Measurements from ENCODE around the gene KCP.

DNA sequence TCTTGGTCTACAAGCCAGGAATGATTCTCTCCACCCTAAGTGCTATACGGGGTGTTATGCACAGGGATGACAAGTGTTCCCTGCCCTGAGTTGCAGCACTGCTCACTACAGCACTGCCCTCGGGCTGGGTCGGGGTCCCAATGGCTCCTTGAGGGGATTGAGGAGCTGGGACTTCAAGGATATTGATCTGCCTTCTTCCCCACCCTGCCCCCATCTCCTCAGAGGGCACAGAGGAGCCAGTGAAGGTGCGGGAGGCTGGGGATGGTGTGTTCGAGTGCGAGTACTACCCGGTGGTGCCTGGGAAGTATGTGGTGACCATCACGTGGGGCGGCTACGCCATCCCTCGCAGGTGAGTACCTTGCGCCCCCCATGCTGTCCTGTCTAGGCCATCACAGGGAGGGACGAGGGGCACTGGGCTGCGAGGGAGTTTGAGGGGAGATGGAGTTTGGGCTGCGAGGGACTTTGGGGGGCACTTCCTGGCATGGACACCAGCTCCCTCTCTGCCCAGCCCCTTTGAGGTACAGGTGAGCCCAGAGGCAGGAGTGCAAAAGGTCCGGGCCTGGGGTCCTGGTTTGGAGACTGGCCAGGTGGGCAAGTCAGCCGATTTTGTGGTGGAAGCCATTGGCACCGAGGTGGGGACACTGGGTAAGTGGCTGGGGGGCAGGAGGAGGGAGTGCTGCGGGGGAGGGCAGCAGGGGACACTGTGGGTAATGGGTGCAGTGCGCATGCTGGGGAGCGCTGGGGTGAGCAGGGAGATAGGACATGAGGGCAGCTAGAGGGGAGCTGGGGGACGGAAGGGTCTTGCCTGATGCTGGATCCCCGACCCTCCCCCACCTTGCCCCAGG is 70.0 kb downstream of the KCP start:
- TF ChIP-seq POLR2A (IDR thresholded peaks at IDR 0.05; ENCODE audit: low read depth, low read length) (no peak), POLR2AphosphoS5 (IDR thresholded peaks at IDR 0.05; ENCODE audit: low read depth, low read length) (no peak)

Data from GM12892 (cell line).